Measurements from ENCODE around the gene CDH4. TPM values are rescaled to one million over a fixed set of nuclear protein-coding genes. Genes with fewer than 3 reads are reported as not detected.

Gene CDH4
- polyA plus RNA-seq, 1 donor, result 1.2 TPM

DNA sequence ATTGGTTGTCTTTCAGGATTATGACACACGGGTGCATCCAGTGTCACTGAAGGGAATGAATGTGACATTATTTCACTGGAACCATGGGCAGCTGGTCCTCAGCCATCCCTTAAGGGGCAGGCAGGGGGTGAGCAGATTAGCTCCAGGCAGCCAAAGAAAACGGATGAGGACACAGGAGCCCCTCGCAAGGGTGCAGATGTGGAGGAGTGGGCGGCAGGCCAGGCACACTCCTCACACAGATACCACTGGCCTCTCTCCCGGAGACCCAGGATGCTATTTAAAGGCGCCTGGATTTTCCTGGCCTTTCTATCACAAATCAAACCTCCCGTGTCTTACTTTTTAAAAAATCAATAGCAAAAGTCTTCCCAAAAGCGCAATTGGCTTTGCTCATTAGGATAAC lies 603.2 kb downstream of the CDH4 start:
- no peak for DNase-seq (ENCODE audit: low read depth)

DNA sequence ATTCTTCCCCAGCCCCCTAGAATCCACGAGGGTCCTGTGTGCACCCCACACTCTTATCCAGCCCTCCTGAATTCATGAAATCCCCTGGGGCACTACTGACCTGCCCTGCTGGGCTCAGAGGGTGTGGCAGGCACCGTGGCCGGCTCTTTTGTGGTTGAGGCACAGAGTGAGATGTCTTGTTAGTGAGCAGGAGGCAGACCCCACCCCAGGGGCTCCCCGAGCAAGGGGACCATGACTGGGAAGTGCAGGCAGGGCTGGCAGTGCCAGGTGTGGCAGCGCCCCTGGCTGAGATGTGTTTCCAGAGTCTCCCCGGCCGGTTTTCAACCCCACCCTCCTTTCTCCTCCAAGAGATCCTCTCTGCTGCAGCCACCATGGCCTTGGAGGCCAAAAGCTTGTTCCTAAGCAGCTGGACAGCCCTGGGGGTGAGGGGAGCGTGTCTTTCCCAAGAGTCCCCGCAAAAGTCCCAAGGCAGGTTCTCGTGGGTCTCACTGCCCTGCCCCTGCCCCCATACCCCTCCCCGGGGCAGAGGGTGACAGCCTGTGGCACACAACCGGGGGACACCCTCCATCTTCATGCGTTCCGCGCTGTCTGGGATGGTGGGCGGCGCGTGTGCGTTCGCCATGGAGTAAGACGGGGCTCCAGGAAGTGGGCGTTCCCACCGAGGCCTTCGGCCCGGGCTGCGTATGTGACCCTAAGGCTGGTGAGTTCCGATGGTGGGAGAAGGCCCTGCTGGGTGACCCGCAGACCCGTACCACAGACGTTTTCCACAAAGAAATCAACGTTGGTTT lies 604.8 kb downstream of the CDH4 start:
- DNase-seq (ENCODE audit: low read depth), result no peak

DNA sequence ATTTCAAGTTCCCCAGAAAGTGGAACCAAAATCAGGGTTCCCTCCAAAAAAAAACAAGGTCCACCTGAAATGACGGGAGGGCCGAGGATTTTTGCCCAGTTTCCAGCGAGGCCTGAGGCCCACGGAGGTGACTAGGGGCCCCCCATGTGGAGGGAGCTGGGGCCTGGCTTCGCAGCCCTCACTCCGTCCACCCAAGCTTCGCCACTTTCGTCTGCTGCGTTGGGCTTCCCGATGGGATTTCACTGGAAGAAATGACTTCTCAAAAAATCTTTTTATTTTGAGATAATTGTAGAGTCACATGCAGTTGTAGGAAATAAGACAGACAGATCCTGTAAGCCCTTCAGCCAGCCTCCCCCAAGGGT lies 605.3 kb downstream of the CDH4 start:
- no peak for DNase-seq (ENCODE audit: low read depth)

DNA sequence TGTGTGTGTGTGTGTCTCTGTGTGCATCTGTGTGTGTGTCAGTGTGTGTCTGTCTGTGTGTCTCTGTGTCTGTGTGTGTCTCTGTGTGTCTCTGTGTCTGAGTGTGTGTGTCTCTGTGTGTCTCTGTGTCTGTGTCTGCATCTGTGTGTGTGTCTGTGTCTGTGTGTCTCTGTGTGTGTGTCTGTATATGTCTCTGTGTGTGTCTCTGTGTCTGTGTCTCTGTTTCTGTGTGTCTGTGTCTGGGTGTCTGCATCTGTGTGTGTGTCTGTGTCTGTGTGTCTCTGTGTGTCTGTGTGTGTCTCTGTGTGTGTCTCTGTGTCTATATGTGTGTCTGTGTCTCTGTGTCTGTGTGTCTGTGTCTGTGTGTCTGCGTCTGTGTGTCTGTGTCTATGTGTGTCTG lies 605.8 kb downstream of the CDH4 start:
- DNase-seq (ENCODE audit: low read depth), result no peak

DNA sequence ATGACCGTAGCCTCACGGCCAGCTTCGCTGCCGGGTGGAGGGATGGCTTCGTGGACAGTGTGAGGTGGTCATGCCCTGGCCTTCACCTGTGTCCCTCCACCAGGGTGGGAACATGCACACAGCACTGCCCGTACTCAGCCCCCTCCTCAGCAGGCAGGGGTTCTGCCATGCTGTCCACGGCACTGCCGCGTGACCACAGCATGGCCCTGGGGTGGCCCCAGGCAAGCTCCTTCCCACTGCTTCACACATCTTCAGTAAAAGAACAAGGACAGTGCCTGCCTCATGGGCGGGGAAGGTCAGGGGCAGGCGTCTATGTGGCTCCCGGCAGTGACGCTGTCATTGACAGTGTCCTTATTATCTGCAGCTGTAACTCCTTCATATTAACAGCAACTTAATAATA lies 607.7 kb downstream of the CDH4 start:
- DNase-seq (ENCODE audit: low read depth), result no peak

DNA sequence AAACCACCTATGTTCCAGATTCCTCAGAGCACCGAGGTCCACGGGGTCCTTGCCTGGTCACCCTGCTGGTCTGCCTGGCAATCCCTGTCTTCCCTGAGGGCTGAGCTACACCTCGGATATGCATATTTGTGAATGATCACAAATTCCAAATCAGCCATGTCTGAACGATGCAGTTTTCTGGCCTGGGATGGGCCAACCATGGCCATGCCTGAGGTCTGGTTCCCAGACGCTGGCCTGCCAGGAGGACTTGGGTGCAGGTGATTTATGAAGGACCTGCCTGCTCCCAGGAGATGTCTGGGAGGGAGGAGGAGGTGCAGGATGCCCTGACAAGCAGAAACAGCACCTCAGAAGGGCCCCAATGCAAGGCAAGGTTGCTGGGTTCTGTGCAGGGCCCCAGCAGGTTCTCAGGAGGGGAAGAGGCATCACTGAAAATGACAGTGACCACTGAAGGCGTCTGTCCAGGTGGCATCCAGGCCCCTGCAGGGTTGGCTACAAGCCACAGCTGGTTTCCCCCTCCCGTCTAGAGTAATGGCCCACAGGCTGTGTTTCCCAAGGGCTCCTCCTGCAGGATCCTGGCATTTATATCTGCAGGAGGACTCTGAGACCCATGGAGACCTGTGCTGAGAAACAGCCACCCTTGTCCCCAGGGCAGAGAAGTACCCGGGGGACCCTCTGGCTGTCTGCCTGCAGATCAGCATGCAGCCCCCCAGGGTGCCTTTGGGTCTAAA lies 608.4 kb downstream of the CDH4 start:
- DNase-seq (ENCODE audit: low read depth), result no peak

DNA sequence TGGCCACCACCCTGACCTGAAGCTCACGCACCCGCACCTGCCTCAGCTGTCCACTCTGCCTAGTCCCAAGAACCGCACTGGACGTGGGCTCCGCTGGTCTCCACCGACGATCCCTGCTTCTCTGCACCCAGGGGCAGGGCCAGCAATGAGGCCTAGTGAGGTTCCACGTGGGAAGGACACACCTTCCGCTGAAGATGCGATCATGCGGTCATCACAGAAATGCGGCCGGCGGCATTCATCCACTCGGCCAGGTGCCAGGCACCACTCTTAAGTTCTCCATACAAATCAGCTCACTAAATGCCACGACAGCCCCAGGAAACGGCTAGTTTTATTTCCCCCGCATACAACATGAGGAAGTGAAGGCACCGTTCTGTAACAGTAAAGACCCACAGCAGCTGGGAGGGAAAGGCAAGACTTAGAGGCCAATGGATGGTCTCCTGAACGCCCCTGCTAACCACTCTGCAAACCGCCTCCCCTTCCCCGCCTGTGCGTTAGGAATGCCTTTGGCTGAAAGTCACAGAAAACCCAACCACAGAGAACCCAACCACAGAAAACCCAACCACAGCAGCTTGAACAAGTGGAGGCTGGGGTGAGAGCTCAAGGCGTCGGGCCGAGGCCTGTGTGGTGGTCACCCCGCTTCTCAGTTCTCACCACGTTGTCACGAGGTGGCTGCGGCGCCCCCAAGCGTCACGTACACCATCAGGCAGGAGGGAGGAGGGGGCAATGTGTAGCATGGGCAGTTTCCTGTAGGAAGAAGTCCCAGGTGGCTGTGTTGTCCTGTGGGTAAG lies 609.2 kb downstream of the CDH4 start:
- no peak for DNase-seq (ENCODE audit: low read depth)

DNA sequence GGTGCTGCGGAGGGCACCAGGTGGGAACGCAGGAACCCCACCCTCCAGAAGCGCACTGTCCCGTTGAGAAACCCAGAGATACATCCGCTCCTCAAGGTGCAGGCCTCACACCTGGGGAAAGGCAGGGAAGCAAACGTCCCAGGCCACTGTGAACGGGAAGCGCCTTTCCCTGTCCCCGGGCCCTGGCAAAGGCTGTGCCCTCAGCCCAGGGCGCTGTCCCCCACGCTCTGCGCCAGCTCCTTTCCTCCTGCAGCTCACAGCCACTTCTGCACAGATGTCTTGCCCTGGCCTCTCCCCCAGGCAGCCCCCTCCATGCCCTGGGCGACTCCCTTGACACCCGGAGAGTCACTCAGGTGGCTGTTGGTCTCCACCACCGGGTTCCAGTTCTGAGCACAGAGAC lies 609.8 kb downstream of the CDH4 start:
- no peak for DNase-seq (ENCODE audit: low read depth)

DNA sequence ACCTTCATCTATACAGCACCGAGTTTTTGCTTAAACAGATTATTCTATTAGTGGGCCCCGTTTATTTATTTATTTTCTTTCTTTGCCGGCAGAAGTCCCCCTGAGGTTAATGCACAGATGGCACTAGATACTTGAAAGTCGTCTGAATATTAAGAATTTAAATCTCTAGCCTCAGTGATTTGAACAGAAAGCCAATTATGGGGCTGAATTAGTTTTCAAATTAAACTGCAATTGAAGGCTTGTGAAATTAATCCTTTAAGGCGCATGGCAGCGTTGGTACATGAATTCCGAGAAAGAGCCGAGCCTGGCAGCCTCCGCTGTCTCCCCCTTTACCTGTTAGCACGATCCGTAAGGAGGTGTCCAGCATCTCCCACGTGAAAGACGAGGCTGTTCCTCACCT lies 610.8 kb downstream of the CDH4 start:
- no peak for DNase-seq (ENCODE audit: low read depth)

DNA sequence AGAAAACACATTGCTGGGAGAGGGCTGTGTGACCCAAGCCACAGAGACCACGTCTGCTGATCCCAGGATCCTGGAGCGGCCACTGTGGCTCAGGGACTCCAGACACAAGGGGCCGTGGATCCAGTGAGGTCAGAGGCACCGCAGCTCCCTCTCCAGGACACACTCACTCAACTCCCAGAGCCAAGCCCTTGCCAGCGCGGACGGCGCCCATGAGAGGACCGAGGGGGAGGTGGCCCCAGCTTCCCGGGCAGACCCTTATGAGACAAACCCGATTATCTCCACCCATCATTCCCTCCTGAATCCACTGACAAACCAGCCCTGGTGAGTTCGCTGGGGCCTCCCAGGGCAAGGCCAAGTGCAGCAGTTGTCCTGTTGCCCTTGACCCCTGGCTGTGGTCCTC lies 612.4 kb downstream of the CDH4 start:
- no peak for DNase-seq (ENCODE audit: low read depth)

DNA sequence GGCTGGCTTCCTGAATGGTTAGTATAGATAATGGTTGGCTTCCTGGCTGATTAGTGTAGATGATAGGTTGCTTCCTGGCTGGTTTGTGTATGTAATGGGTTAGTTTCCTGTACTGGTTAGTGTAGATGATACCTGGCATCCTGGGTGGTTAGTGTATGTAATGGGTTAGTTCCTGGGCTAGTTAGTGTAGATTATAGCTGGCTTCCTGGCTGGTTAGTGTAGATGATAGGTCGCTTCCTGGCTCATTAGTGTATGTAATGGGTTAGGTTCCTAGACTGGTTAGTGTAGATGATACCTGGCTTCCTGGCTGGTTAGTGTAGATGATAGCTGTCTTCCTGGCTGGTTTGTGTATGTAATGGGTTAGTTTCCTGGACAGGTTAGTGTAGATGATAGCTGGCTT lies 613.3 kb downstream of the CDH4 start:
- DNase-seq (ENCODE audit: low read depth), result no peak

DNA sequence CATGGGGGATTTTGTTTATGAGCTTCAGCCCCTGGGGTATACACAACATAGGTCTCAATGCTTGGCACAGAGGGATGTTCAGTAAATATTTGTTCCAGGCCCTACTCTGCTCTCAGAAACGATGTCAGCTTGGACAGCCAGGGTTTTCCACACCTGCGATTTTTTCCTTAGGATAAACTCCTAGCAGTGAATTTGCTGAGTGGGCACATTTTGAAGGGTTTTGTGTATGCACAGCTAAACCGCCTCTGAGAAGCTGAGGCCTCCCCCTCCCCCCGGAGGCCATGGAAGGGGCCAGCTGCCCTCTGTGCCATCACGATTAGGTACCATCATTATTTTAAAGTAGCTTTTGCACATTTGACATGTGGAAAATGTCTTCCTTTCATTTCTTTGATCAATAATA lies 614.1 kb downstream of the CDH4 start:
- DNase-seq (ENCODE audit: low read depth), result no peak

DNA sequence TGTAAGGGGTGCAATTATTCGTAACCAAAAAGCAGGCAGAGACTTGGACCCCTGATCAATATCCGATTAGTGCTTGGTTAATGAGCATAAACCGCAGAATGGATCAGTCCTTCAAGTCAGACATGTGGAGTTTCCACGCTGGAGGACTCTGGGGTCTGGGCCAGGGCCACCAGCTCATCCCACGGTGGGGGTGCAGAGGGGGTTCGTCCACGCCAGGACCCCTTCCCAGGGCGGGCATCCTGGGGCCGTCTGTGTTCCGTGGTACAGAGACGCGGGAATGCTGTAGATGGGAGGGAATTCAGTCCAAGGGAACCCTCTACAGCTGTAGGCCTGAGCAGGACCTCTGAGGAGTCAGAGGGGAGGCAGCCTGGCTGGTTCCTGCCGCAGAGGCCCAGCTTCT lies 615.9 kb downstream of the CDH4 start:
- DNase-seq (ENCODE audit: low read depth), result no peak

DNA sequence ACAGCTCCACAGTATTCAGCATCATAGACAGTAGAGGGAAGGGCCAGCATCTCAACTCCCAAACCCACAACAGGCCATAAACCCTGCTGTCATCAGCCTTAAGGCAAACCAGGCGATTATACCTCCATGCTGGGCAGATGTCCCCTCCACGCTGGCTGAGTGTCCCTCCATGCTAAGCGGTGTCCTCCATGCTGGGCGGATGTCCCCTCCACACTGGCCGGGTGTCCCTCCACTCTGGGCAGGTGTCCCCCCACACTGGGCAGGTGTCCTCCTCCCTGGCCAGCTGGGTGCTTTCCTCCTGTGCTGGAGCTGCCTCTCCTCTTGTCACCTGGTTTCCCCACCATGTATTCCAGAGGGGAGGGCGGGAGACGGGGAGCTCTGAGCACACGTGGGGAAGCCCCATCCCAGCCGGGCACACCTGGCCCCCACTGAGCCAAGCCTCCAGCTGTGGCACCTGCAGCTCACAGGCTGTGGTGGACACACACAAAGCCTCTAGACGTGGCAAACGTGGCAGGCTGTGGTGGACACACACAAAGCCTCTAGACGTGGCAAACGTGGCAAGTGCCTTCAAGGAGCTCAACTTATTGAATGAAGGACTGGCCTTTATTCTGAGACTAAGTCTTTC lies 616.5 kb downstream of the CDH4 start:
- DNase-seq (ENCODE audit: low read depth), result no peak

DNA sequence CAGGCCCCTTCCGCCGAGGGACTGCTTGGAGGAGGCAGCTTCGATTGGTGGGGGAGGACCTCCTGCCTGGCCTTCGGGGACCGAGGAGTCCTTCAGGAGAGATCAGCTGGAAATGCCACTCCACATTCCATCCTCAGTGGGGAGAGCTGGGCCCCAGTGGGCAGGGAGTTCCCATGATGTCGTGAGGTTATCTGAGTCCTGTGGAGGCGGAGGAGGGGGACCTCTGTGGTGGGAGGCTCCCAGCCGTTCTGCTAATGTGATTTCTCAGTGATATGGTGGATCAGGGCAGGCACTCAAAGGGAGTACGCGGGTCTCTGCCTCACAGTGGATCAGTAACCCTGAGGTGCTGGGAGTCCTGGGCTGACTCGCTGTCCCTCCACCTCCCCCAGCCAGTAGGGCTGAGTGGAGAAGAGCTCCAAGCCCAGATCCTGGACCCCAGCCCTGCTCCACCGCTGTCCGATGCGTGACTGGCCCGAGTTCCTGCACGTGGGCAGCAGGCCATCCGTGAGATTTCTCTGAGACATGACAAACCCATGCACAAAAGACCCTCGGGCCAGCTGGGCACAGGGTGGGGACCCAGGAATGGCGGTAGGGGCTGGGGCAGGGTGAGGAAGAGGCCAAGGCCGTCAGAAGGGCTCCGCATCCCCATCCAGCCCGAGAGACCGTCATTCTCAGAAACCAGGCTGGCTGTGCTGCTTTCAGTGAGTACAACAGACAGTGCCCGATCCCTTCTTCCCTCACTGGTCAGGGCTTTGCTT lies 617.9 kb downstream of the CDH4 start:
- DNase-seq (ENCODE audit: low read depth), result no peak

DNA sequence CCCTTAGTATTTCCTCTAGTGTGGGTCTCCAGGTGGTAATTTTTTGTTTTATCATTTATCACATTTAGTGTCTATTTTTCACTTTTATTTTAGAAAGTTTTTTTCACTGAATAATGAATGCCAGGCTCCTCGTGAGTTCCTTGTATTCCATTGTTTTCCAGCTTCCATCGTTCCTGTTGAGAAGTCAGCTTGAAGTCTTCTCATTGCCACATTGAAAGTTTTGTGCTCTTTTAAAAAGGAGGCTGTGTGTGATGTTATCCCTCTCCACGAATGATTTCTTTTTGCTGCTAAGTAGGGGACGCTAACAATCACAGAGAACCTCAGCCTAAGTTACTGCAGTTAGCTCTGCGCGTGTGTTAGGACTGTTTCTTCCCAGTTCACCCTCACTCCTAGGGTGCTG lies 619.1 kb downstream of the CDH4 start:
- no peak for DNase-seq (ENCODE audit: low read depth)

DNA sequence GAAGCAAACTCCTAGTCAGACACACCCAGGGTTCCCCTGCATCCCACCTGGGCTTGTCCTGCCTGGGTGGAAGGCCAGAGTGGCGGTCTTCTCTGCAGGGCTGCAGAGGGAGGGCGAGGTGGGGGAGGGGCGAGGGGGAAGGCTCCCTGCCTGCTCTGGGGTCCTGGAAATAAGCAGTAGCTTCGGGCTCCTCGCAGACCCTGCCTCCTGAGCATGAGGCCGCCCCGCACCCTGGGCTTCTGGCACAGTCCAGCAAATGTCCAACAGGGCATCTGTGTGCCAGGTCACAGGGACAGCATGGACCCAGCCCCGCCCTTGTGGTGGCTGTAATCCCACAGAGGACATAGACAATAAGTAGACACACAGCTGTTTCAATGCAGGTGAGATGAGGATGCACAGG lies 619.9 kb downstream of the CDH4 start:
- no peak for DNase-seq (ENCODE audit: low read depth)

DNA sequence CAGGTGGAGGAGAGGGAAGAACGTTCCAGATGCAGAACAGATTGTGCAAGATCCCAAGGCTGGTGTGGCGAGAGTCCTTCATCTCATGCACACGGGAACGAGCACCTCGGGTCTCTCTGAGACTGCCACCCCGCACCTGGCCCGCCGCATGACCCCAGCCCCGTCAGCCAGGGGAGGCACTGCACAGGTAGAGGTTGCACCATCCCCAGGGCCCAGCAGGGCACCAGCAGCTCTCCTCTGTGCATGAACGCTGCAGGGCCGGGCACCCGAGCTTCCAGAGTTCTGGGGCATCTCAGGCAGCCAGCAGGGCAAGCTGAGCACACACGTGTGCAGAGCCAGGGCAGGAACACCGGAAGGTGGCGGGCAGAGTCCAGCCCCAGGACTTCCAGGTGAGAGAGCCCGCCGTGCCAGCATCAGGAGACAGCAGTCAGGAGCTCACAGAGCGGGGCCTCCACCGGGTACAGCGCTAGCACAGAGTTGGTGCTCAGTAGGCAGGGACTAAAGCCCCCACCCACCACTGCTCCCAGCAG lies 620.4 kb downstream of the CDH4 start:
- DNase-seq (ENCODE audit: low read depth), result no peak

DNA sequence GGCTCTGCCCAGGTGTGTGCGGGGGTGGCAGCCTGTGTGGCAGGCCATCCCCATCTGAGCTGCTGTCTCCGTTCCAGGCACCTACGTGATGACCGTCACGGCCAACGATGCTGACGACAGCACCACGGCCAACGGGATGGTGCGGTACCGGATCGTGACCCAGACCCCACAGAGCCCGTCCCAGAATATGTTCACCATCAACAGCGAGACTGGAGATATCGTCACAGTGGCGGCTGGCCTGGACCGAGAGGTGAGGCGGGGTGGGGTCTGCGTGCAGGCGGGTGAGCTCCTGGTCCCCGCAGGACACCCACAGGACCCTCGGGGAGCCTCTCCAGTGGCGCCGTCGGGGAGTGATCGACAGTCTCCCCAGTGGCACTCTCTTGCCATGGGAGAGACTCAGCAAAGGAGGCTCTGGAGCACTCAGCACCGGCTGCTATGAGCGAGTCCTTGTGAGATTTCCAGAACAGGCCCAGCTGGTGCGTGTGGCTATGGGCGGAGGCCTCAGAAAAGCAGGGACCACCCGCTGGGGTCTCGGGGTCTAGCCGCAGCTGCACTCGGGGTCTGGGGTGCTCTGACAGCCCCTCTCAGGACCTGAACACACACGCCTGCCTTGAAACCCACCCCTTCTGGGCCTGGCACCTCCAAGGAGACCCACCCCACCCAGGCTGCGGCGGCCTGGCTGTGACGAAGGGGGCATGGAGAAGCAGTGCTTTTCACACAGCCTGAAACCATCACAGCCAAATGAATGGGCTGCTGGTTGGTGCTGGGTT lies 621.8 kb downstream of the CDH4 start:
- DNase-seq (ENCODE audit: low read depth), result no peak

DNA sequence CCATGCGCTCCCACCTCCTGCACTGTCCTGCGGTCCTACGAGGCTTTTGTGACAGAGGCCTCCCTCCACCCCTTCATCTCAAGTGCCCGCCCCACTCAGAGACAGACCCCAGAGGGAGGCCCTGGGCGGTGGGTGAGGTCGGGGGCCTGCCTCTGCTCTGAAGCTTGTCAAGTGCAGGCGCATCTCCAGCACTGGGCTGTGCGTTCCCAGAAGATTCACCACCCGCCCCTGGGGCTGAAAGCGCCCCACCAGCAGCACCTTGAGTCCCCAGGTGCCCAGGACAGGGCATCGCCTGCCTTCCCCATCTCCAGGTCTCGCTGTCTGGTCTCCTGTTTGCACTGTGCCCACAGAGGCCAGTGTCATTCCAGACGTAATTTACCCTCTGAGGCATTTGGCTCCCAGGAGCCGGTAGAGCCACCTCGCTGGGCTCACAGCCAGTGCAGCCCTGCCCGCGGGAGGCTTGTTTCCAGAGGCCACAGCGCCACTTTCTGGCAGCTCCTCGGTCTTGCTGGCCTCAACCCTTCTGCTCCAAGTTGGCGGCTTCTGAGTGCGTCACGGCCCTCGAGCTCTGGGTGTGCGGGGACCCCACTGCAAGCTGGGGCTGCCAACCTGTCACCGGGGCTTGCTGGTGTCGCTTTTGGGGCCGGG lies 622.5 kb downstream of the CDH4 start:
- no peak for DNase-seq (ENCODE audit: low read depth)

Data from forelimb muscle (tissue), 1 donor.